Measurements from ENCODE around the gene USP10. TPM values are rescaled to one million over a fixed set of nuclear protein-coding genes. Genes with fewer than 3 reads are reported as not detected.

USP10 gene
- total and polyA plus RNA-seq, 4 donors, result 18.5 to 77.5 (median 63.0) TPM

- Histone ChIP-seq H3K27ac (ENCODE audit: low read depth in 1 of 2, low read length in 1 of 2) (no peak overlapping the region), H3K9ac (ENCODE audit: insufficient read depth in 1 of 2, low read length in 2 of 2) (no peak overlapping the region), H3K36me3 (ENCODE audit: control insufficient read depth in 4 of 4, insufficient read depth in 4 of 4, low read length in 4 of 4) (peaks cover 17 to 60% (median 32%) of the 10 kb centered on the region in 4 donors), H3K4me3 (no peak overlapping the region), H3K9me3 (ENCODE audit: control insufficient read depth in 4 of 4, insufficient read depth in 3 of 4, low read length in 3 of 4) (no peaks in the 10 kb centered on the region), H3K4me1 (ENCODE audit: control insufficient read depth in 5 of 5, insufficient read depth in 5 of 5, low read length in 5 of 5) (peaks cover 0 to 7% (median 2%) of the 10 kb centered on the region in 5 donors), H3K27me3 (ENCODE audit: control insufficient read depth in 3 of 3, insufficient read depth in 3 of 3, low read length in 2 of 3) (no peaks in the 10 kb centered on the region)
- WGBS, 2 donors, result 86 to 93% methylated on average over 8 of the region's 8 CpGs
- TF ChIP-seq CTCF (IDR thresholded peaks at IDR 0.05; ENCODE audit: control extremely low read depth, extremely low read depth), result no peak
- DNase-seq (no peak), ATAC-seq (ENCODE audit: insufficient read depth, low FRiP score) (no peak)
These were observed 63.4 kb downstream of the USP10 start for GRCh38 chr16:84763164-84763563.

GRCh38 chr16:84763629-84764028, 63.8 kb downstream of the USP10 start:
- Histone ChIP-seq H3K36me3 (ENCODE audit: control insufficient read depth in 4 of 4, insufficient read depth in 4 of 4, low read length in 4 of 4) (peaks cover 17 to 64% (median 34%) of the 10 kb centered on the region in 4 donors), H3K4me3 (no peak overlapping the region), H3K27me3 (ENCODE audit: control insufficient read depth in 3 of 3, insufficient read depth in 3 of 3, low read length in 2 of 3) (no peaks in the 10 kb centered on the region), H3K27ac (ENCODE audit: low read depth in 1 of 2, low read length in 1 of 2) (no peak overlapping the region), H3K9me3 (ENCODE audit: control insufficient read depth in 4 of 4, insufficient read depth in 3 of 4, low read length in 3 of 4) (no peaks in the 10 kb centered on the region), H3K9ac (ENCODE audit: insufficient read depth in 1 of 2, low read length in 2 of 2) (no peak overlapping the region), H3K4me1 (ENCODE audit: control insufficient read depth in 5 of 5, insufficient read depth in 5 of 5, low read length in 5 of 5) (peaks cover 0 to 7% (median under 1%) of the 10 kb centered on the region in 5 donors)
- DNase-seq, result no peak
- no peak for TF ChIP-seq CTCF (IDR thresholded peaks at IDR 0.05; ENCODE audit: control extremely low read depth, extremely low read depth)
- WGBS, 2 donors, result 97 to 98% methylated on average over 17 of the region's 17 CpGs
- no peak for ATAC-seq (ENCODE audit: insufficient read depth, low FRiP score)

- Histone ChIP-seq H3K4me1 (ENCODE audit: control insufficient read depth in 5 of 5, insufficient read depth in 5 of 5, low read length in 5 of 5) (no peaks in the 10 kb centered on the region), H3K9me3 (ENCODE audit: control insufficient read depth in 4 of 4, insufficient read depth in 3 of 4, low read length in 3 of 4) (no peaks in the 10 kb centered on the region), H3K27me3 (ENCODE audit: control insufficient read depth in 3 of 3, insufficient read depth in 3 of 3, low read length in 2 of 3) (no peaks in the 10 kb centered on the region), H3K4me3 (no peak overlapping the region), H3K9ac (ENCODE audit: insufficient read depth in 1 of 2, low read length in 2 of 2) (no peak overlapping the region), H3K27ac (ENCODE audit: low read depth in 1 of 2, low read length in 1 of 2) (no peak overlapping the region), H3K36me3 (ENCODE audit: control insufficient read depth in 4 of 4, insufficient read depth in 4 of 4, low read length in 4 of 4) (peaks cover 21 to 76% (median 42%) of the 10 kb centered on the region in 4 donors)
- 55 to 71% methylated on average over 2 of the region's 2 CpGs for WGBS, 2 donors
- TF ChIP-seq CTCF (IDR thresholded peaks at IDR 0.05; ENCODE audit: control extremely low read depth, extremely low read depth), result no peak
- peak in 1 of 3 donors; percentile 31 for DNase-seq
- no peak for ATAC-seq (ENCODE audit: insufficient read depth, low FRiP score)
These were observed 65.2 kb downstream of the USP10 start for GRCh38 chr16:84764970-84765369.
